ENCODE measurements around the gene ENDOU. TPM values are rescaled to one million over a fixed set of nuclear protein-coding genes. Genes with fewer than 3 reads are reported as not detected.

Gene ENDOU
- polyA plus RNA-seq, 3 donors, result 0.17 to 0.40 TPM; not detected in 1

GRCh38 chr12:47741340-47741703, 16.0 kb upstream of the ENDOU start:
- H3K4me2 ChIP-seq (replicated peaks; ENCODE audit: extremely low read depth, low read length, poor library complexity, severe bottlenecking), result peak overlapping the region; percentile 34
- no peaks in the 10 kb centered on the region for H3K36me3 ChIP-seq (replicated peaks in 1 of 2; ENCODE audit: control insufficient read depth in 1 of 2, insufficient read depth in 2 of 2, low read length in 2 of 2)
- H3K4me1 ChIP-seq (ENCODE audit: control insufficient read depth in 1 of 2, insufficient read depth in 2 of 2, low read length in 2 of 2), result peaks cover 24 to 33% of the 10 kb centered on the region in 2 donors
- Mint-ChIP-seq H3K36me3 (peaks cover 0 to 2% of the 10 kb centered on the region in 2 donors), H3K27ac (peak overlapping the region in 4 of 7 donors; percentile 34 to 78 (median 54)), H3K4me1 (peaks cover 42% of the 10 kb centered on the region), H3K4me3 (peak overlapping the region in 1 of 2 donors; percentile 65), H3K9me3 (peaks cover 0 to 1% (median 0%) of the 10 kb centered on the region in 7 donors), H3K27me3 (ENCODE audit: low read depth in 3 of 3) (peaks cover 17 to 22% (median 19%) of the 10 kb centered on the region in 3 donors)
- H3K27ac ChIP-seq (ENCODE audit: low read depth in 1 of 2, low read length in 2 of 2), result no peak overlapping the region
- TF ChIP-seq CTCF (IDR thresholded peaks at IDR 0.05), result no peak
- H4K20me1 ChIP-seq (ENCODE audit: insufficient read depth, low read length), result no peaks in the 10 kb centered on the region
- H3K4me3 ChIP-seq (replicated peaks in 1 of 3; ENCODE audit: low read depth in 2 of 3, low read length in 3 of 3), result no peak overlapping the region
- H3K27me3 ChIP-seq (ENCODE audit: control insufficient read depth in 2 of 2, insufficient read depth in 2 of 2, low read length in 2 of 2), result no peaks in the 10 kb centered on the region
- intact Hi-C loops (cut with micrococcal nuclease), result loop anchor here in 1 of 2 donors (5.0 kb wide), 1 partner anchor 36 kb away; no protein-coding TSS in a partner anchor
- no peak overlapping the region for H2AFZ ChIP-seq (ENCODE audit: insufficient read depth, low read depth, low read length, poor library complexity, severe bottlenecking)
- no peaks in the 10 kb centered on the region for H3K79me2 ChIP-seq (ENCODE audit: insufficient read depth, low read length)
- 0% methylated on average over 4 of the region's 4 CpGs for WGBS (ENCODE audit: insufficient coverage)
- peak; percentile 67 to 69 (median 69) for DNase-seq
- peak overlapping the region; percentile 21 for H3K9ac ChIP-seq (ENCODE audit: insufficient read depth, low read length, poor library complexity, severe bottlenecking)
- no peaks in the 10 kb centered on the region for H3K9me3 ChIP-seq (replicated peaks in 1 of 2; ENCODE audit: control insufficient read depth in 1 of 2, insufficient read depth in 1 of 2, low read length in 2 of 2)

GRCh38 chr12:47740606-47741339, 15.5 kb upstream of the ENDOU start:
- H4K20me1 ChIP-seq (ENCODE audit: insufficient read depth, low read length), result no peaks in the 10 kb centered on the region
- no peaks in the 10 kb centered on the region for H3K9me3 ChIP-seq (replicated peaks in 1 of 2; ENCODE audit: control insufficient read depth in 1 of 2, insufficient read depth in 1 of 2, low read length in 2 of 2)
- Mint-ChIP-seq H3K27me3 (ENCODE audit: low read depth in 3 of 3) (peaks cover 17 to 20% (median 18%) of the 10 kb centered on the region in 3 donors), H3K9me3 (peaks cover 0 to 1% (median 0%) of the 10 kb centered on the region in 7 donors), H3K4me3 (peak overlapping the region in 1 of 2 donors; percentile 65), H3K27ac (peak overlapping the region in 3 of 7 donors; percentile 34 to 78 (median 58)), H3K4me1 (peaks cover 47% of the 10 kb centered on the region), H3K36me3 (peaks cover 0 to 2% of the 10 kb centered on the region in 2 donors)
- no peak overlapping the region for H3K4me3 ChIP-seq (replicated peaks in 1 of 3; ENCODE audit: low read depth in 2 of 3, low read length in 3 of 3)
- no peaks in the 10 kb centered on the region for H3K79me2 ChIP-seq (ENCODE audit: insufficient read depth, low read length)
- no peak overlapping the region for H2AFZ ChIP-seq (ENCODE audit: insufficient read depth, low read depth, low read length, poor library complexity, severe bottlenecking)
- H3K9ac ChIP-seq (ENCODE audit: insufficient read depth, low read length, poor library complexity, severe bottlenecking), result peak overlapping the region; percentile 21
- H3K4me1 ChIP-seq (ENCODE audit: control insufficient read depth in 1 of 2, insufficient read depth in 2 of 2, low read length in 2 of 2), result peaks cover 30 to 38% of the 10 kb centered on the region in 2 donors
- TF ChIP-seq CTCF (IDR thresholded peaks at IDR 0.05), result no peak
- H3K4me2 ChIP-seq (replicated peaks; ENCODE audit: extremely low read depth, low read length, poor library complexity, severe bottlenecking), result peak overlapping the region; percentile 34
- DNase-seq, result no peak
- H3K36me3 ChIP-seq (replicated peaks in 1 of 2; ENCODE audit: control insufficient read depth in 1 of 2, insufficient read depth in 2 of 2, low read length in 2 of 2), result no peaks in the 10 kb centered on the region
- no peak overlapping the region for H3K27ac ChIP-seq (ENCODE audit: low read depth in 1 of 2, low read length in 2 of 2)
- 46% methylated on average over 14 of the region's 21 CpGs for WGBS (ENCODE audit: insufficient coverage)
- intact Hi-C loops (cut with micrococcal nuclease), result loop anchor here in 1 of 2 donors (5.0 kb wide), 1 partner anchor 37 kb away; no protein-coding TSS in a partner anchor
- H3K27me3 ChIP-seq (ENCODE audit: control insufficient read depth in 2 of 2, insufficient read depth in 2 of 2, low read length in 2 of 2), result no peaks in the 10 kb centered on the region
